OCI-LY3 (cell line): ENCODE results near the gene RABGAP1.

Experiments used
- EZH2phosphoT487 ChIP-seq: fragments of 200-600 bp; shearing (Covaris generic); IDR thresholded peaks from 2 replicates; pipeline ENCODE4 v1.6.1; 2018; ENCODE audit warnings: antibody characterized with exemption, mixed run types, low read depth
- TF ChIP-seq, protein P1 (sequence below): fragments of 200-600, 300-600 bp; sonication (generic); IDR thresholded peaks from 2 replicates; pipeline ENCODE4 v1.5.1; 2014; ENCODE audit warnings: antibody characterized with exemption, low read length, low read depth

DNA sequence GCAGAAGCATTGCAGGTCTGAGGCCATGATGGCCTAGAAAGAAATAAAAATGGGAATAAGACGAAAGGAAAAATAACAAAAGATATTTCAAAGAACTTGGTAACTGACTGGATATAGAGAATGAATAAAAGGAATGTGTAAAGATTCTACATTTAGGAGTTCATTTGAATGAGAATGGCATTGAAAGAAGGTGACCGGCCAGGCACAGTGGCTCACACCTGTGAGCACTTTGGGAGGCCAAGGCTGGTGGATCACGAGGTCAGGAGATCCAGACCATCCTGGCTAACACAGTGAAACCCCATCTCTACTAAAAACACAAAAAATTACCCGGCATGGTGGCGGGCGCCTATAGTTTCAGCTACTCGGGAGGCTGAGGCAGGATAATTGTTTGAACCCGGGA is 18.1 kb upstream of the RABGAP1 start:
- TF ChIP-seq, protein P1, sequence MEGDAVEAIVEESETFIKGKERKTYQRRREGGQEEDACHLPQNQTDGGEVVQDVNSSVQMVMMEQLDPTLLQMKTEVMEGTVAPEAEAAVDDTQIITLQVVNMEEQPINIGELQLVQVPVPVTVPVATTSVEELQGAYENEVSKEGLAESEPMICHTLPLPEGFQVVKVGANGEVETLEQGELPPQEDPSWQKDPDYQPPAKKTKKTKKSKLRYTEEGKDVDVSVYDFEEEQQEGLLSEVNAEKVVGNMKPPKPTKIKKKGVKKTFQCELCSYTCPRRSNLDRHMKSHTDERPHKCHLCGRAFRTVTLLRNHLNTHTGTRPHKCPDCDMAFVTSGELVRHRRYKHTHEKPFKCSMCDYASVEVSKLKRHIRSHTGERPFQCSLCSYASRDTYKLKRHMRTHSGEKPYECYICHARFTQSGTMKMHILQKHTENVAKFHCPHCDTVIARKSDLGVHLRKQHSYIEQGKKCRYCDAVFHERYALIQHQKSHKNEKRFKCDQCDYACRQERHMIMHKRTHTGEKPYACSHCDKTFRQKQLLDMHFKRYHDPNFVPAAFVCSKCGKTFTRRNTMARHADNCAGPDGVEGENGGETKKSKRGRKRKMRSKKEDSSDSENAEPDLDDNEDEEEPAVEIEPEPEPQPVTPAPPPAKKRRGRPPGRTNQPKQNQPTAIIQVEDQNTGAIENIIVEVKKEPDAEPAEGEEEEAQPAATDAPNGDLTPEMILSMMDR: no peak
- TF ChIP-seq EZH2phosphoT487: no peak
